WTC11 (cell line): ENCODE measurements around the gene PISD.

ENCODE experiments used
- CREB1 ChIP-seq: sonication (generic); formaldehyde crosslinking; IDR thresholded peaks from 2 replicates; pipeline ENCODE4 v1.8.0; 2023; ENCODE audit warnings: mild to moderate bottlenecking, missing genetic modification reagents
- ELF4 ChIP-seq: sonication (generic); formaldehyde crosslinking; IDR thresholded peaks from 2 replicates; pipeline ENCODE4 v1.8.1; 2022; ENCODE audit warnings: low read depth, mild to moderate bottlenecking, moderate library complexity, missing genetic modification reagents
- IRF1 ChIP-seq: sonication (generic); formaldehyde crosslinking; IDR thresholded peaks from 2 replicates; pipeline ENCODE4 v1.8.0; 2023; ENCODE audit warnings: missing genetic modification reagents
- JUN ChIP-seq: sonication (generic); formaldehyde crosslinking; IDR thresholded peaks from 2 replicates; pipeline ENCODE4 v1.8.0; 2023; ENCODE audit warnings: mild to moderate bottlenecking, missing genetic modification reagents
- NR1H2 ChIP-seq: sonication (generic); formaldehyde crosslinking; IDR thresholded peaks from 2 replicates; pipeline ENCODE4 v1.9.0; 2021; ENCODE audit warnings: mild to moderate bottlenecking, moderate library complexity, missing genetic modification reagents
- NR2C2 ChIP-seq: sonication (generic); formaldehyde crosslinking; IDR thresholded peaks from 2 replicates; pipeline ENCODE4 v1.8.0; 2022; ENCODE audit warnings: mild to moderate bottlenecking, missing genetic modification reagents
- PRDM15 ChIP-seq: sonication (generic); formaldehyde crosslinking; IDR thresholded peaks from 2 replicates; pipeline ENCODE4 v1.8.0; 2022; ENCODE audit warnings: missing genetic modification reagents
- ZBTB43 ChIP-seq: sonication (generic); formaldehyde crosslinking; IDR thresholded peaks from 2 replicates; pipeline ENCODE4 v1.8.1; 2023; ENCODE audit warnings: mild to moderate bottlenecking, missing genetic modification reagents
- ZNF317 ChIP-seq: sonication (generic); formaldehyde crosslinking; IDR thresholded peaks from 2 replicates; pipeline ENCODE4 v1.8.1; 2023; ENCODE audit warnings: low read depth, mild to moderate bottlenecking, moderate library complexity, missing genetic modification reagents, borderline replicate concordance
- ZNF671 ChIP-seq: fragments of 250-450 bp; sonication (Bioruptor Pico); IDR thresholded peaks from 2 replicates; pipeline ENCODE4 v1.8.0; 2021; ENCODE audit warnings: mild to moderate bottlenecking
- TF ChIP-seq, protein P1 (sequence below): fragments of 200-600 bp; IDR thresholded peaks from 2 replicates; pipeline ENCODE4 v1.8.0; 2022; ENCODE audit warnings: antibody characterized with exemption
- TF ChIP-seq, protein P2 (sequence below): sonication (generic); formaldehyde crosslinking; conservative IDR thresholded peaks from 2 replicates; pipeline ENCODE4 v1.8.1; 2023; ENCODE audit warnings: mild to moderate bottlenecking, low read depth, missing genetic modification reagents, moderate library complexity

DNA sequence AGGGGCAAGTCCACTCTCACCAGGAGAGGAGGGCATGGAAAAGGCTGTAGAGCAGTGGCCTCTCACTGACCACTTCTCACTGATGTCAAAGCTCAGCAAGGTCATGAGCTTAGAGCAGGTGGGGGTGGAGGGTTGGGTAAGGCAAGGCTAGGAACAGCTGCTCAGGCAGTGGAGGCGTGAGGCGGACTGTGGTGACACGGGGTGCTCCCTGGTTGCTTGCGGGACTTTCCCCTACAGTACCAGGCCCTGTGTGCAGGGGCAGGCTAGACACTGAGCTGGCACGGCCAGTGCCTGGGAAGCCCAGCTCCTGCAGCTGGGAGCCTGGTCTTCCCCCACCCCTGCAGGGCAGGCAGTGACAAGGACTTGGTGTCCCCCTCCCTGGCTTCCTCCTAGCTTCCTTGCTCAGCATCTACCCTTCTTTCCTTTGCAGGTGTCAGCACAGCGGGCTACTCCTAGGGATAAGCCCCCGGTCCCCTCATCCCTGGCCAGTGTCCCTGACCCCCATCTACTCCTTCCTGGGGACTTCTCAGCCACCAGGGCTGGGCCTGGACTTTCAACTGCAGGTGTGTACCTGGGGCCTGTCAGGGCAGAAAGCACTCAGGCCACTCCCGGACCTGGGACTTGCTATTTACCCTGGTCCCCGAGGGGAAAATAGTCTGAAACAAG lies 45.6 kb downstream of the PISD start:
- TF ChIP-seq, protein P1, sequence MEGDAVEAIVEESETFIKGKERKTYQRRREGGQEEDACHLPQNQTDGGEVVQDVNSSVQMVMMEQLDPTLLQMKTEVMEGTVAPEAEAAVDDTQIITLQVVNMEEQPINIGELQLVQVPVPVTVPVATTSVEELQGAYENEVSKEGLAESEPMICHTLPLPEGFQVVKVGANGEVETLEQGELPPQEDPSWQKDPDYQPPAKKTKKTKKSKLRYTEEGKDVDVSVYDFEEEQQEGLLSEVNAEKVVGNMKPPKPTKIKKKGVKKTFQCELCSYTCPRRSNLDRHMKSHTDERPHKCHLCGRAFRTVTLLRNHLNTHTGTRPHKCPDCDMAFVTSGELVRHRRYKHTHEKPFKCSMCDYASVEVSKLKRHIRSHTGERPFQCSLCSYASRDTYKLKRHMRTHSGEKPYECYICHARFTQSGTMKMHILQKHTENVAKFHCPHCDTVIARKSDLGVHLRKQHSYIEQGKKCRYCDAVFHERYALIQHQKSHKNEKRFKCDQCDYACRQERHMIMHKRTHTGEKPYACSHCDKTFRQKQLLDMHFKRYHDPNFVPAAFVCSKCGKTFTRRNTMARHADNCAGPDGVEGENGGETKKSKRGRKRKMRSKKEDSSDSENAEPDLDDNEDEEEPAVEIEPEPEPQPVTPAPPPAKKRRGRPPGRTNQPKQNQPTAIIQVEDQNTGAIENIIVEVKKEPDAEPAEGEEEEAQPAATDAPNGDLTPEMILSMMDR, result no peak
- no peak for TF ChIP-seq ELF4 (CRISPR knock-in tag)
- TF ChIP-seq, protein P2, sequence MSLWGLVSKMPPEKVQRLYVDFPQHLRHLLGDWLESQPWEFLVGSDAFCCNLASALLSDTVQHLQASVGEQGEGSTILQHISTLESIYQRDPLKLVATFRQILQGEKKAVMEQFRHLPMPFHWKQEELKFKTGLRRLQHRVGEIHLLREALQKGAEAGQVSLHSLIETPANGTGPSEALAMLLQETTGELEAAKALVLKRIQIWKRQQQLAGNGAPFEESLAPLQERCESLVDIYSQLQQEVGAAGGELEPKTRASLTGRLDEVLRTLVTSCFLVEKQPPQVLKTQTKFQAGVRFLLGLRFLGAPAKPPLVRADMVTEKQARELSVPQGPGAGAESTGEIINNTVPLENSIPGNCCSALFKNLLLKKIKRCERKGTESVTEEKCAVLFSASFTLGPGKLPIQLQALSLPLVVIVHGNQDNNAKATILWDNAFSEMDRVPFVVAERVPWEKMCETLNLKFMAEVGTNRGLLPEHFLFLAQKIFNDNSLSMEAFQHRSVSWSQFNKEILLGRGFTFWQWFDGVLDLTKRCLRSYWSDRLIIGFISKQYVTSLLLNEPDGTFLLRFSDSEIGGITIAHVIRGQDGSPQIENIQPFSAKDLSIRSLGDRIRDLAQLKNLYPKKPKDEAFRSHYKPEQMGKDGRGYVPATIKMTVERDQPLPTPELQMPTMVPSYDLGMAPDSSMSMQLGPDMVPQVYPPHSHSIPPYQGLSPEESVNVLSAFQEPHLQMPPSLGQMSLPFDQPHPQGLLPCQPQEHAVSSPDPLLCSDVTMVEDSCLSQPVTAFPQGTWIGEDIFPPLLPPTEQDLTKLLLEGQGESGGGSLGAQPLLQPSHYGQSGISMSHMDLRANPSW (CRISPR knock-in tag), result no peak
- no peak for TF ChIP-seq IRF1
- no peak for TF ChIP-seq CREB1 (CRISPR knock-in tag)
- TF ChIP-seq NR1H2, result no peak
- no peak for TF ChIP-seq JUN (CRISPR knock-in tag)
- no peak for TF ChIP-seq ZNF671
- TF ChIP-seq PRDM15 (CRISPR knock-in tag), result no peak
- TF ChIP-seq ZBTB43 (CRISPR knock-in tag), result no peak
- TF ChIP-seq NR2C2, result no peak
- no peak for TF ChIP-seq ZNF317 (CRISPR knock-in tag)
